A172 (cell line): ENCODE results near the gene GET3. TPM values are rescaled to one million over a fixed set of nuclear protein-coding genes. Genes with fewer than 3 reads are reported as not detected.
"Not testable (repeated sequence)": the region's sequence is repeated elsewhere in the genome, so short reads cannot be mapped to it uniquely, and the experiment has no call there.

Experiments used
- DNase-seq: peaks from one replicate; pipeline ENCODE4 v3.0.0-alpha.2; 2015; ENCODE audit warnings: low spot score
- total RNA-seq: library from RNA; depleted of rRNA; stranded (reverse); fragments of >200 nt; shearing (Covaris generic); gene quantifications from 2 replicates; pipeline ENCODE4 v1.2.3, GENCODE V29; 2014; rRNA removed

Gene GET3
- total RNA-seq, 1 experiment from 2014 or later = 198 TPM

DNA sequence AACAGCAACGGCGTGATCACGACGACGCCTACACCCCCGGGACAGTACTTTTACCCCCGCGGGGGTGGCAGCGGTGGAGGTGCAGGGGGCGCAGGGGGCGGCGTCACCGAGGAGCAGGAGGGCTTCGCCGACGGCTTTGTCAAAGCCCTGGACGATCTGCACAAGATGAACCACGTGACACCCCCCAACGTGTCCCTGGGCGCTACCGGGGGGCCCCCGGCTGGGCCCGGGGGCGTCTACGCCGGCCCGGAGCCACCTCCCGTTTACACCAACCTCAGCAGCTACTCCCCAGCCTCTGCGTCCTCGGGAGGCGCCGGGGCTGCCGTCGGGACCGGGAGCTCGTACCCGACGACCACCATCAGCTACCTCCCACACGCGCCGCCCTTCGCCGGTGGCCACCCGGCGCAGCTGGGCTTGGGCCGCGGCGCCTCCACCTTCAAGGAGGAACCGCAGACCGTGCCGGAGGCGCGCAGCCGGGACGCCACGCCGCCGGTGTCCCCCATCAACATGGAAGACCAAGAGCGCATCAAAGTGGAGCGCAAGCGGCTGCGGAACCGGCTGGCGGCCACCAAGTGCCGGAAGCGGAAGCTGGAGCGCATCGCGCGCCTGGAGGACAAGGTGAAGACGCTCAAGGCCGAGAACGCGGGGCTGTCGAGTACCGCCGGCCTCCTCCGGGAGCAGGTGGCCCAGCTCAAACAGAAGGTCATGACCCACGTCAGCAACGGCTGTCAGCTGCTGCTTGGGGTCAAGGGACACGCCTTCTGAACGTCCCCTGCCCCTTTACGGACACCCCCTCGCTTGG is 55.0 kb downstream of the GET3 start:
- peak; percentile 40 for DNase-seq

DNA sequence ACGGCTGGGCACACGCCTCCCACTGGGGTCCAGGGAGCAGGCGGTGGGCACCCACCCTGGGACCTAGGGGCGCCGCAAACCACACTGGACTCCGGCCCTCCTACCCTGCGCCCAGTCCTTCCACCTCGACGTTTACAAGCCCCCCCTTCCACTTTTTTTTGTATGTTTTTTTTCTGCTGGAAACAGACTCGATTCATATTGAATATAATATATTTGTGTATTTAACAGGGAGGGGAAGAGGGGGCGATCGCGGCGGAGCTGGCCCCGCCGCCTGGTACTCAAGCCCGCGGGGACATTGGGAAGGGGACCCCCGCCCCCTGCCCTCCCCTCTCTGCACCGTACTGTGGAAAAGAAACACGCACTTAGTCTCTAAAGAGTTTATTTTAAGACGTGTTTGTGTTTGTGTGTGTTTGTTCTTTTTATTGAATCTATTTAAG is 55.6 kb downstream of the GET3 start:
- no peak for DNase-seq

DNA sequence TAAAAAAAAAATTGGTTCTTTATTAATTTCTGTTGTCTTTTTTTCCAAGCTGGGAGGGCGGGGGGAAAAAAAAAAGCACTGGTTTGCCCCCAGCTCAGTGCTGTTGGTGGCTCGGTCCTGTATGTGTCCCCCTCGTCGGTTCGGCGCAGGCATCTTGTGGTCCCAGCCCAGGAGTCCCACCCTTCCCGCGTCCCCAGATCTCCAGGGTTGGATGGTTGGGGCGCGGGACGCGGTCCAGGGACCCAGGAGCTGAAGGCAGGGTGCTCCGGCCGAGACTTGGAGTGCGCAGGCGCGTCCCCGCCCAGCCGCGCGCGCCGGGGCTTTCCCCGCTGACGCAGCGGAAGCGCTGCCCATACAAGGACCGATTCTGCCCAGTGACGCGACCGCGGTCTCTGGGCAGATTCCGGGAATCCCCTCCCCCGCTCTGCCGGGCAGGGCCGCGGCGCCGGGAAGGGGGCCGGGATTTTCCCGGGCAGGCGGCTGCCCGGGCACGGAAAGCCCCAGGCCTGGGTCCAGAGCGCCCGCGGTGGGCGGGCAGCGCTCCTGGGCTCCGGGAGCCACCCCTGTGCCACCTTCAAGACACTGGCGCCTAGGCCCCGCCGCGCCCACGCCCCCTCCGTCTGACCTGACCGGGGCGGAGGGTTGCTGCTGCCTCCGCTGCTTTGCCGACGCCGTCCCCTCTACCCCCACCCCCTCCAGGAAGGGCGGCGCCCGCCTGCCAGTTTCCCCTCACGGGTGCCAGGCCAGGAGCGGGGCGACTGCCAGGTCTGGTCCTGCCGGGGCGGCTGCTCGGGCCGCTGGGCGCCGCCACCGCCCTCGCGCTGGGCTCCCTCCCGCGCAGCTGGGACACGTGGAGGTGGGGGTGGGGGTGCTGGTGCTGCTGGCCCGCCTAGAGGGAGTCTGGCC is 56.2 kb downstream of the GET3 start:
- peak; percentile 91 for DNase-seq

DNA sequence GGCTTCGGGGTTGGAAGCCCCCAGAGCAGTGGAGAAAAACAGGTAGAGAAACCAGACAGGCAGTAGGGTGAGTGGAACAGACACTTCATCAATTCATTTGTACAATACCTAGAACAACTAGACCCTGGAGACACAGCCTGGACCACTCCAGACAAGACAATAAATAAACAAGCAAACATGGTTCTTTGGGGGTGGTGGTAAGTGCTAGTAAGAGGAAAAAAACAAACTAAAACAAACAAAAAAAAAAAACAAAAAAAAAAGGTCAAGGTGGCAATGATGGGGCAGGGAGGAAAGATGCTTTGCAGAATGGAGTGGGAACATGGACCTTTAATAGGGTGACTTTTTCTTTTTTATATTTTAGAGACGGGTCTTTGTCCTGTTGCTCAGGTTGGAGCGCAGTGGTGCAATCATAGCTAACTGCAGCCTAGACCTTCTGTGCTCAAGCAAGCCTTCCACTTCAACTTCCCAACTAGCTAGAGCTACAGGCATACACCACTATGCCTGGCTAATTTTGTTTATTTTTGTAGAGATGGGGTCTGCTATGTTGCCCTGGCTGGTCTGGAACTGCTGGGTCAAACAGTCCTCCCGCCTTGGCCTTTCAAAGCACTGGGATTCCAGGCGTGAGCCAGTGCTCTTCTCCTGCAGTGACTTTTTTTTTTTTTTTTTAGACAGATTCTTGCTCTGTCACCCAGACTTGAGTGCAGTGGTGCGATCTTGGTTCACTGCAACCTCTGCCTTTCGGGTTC is 57.1 kb downstream of the GET3 start:
- DNase-seq = peak; percentile 35

DNA sequence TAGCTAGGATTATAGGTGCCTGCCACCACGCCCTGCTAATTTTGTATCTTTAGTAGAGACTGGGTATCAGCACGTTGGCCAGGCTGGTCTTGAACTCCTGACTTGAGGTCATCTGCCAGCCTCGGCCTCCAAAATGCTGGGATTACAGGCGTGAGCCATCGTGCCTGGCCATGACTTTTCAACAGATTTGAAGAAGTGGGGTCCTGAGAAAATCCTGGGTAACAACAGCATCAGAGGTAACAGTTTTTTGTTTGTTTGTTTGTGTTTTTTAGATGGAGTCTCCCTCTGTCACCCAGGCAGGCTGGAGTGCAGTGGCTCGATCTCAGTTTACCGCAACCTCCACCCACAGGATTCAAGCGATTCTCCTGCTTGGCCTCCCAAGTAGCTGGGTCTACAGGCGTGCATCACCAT is 57.7 kb downstream of the GET3 start:
- no peak for DNase-seq

DNA sequence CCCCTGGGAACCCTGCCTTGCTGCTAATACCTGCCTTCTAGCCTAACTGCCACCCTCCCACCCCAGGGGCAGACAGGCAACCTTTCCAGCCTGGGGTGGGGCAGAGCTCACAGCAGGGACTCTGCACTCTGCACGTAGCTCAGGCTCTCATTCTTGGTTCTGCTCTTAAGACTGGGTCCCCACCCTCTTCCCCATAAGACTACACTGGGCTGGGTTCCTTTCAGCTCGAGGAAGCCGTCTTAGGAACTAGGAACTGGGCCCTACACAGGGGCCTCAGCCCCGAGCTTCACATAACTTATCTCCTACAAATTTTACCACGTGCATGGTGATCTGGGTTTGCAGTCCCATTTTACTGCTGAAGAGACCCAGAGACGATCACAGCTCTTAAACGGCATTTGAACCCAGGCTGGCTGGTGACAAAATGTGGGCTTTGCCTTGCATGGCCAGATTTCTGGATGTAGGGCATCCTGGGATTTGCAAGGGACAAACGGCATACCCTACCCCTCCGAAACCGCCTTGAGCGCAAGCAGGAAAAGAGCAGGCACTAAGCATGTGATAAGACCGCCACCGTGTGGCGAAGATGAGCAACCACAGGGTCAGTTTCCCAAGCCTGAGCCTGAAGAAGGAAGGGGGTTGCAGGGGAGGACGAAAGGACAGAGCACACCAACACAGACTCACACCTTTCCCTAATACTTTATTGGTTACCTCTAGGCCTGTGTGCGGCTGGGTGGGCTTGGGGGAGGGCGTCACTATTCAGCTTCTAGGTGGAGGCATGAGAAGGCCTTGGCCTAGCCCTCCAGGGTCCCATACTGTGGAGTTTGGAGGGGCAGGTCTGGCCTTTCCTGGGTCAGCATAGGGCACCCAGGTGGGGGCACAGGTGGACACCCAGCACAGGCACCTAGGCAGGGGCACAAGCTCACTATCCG is 59.1 kb downstream of the GET3 start:
- peak; percentile 73 for DNase-seq

DNA sequence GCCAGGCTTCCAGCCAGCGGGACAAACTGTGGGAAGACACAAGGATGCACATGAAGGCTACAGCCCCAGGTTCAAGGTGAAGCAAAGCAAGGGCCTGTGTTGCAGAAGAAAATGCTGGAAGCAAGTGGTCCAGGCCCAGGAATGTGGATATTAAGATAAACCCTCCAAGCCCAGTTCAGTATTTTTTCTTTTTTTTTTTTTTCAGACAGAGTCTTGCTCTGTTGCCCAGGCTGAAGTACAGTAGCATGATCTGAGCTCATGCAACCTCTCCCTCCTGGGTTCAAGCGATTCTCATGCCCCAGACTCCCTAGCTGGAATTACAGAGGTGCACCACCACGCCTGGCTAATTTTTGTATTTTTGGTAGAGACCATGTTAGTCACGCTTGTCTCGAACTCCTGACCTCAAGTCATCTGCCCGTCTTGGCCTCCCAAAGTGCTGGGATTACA is 59.9 kb downstream of the GET3 start:
- DNase-seq = no peak

DNA sequence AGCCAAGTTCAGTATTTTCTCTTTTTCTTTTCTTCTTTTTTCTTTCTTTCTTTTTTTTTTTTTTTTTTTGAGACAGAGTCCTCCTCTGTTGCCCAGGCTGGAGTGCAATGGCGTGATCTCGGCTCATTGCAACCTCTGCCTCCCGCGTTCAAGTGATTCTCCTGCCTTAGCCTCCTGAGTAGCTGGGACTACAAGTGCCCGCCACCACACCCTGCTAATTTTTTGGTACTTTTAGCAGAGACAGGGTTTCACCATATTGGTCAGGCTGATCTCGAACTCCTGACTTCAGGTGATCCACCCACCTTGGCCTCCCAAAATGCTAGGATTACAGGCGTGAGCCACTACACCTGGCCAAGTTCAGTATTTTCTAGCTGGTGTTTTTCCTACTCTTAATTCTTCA is 60.3 kb downstream of the GET3 start:
- DNase-seq = not testable (repeated sequence)

Other genes with a start within 250 kb of the GET3 start
- 6.7 TPM in 2 replicates for gene ZNF564, start 186.0 kb upstream of the GET3 start, total RNA-seq
- gene ZNF490, start 126.7 kb upstream of the GET3 start, total RNA-seq = 4.7 and 6.9 TPM in 2 replicates
- 10.5 and 29.2 TPM in 2 replicates for gene ZNF791, start 126.6 kb upstream of the GET3 start, total RNA-seq
- 45.7 and 65.6 TPM in 2 replicates for gene MAN2B1, start 70.8 kb upstream of the GET3 start, total RNA-seq
- 14.9 and 15.1 TPM in 2 replicates for gene WDR83, start 70.7 kb upstream of the GET3 start, total RNA-seq
- gene DHPS, start 55.6 kb upstream of the GET3 start, total RNA-seq = 132 and 170 TPM in 2 replicates
- gene GNG14, start 49.5 kb upstream of the GET3 start, total RNA-seq = not detected in 2 replicates
- 16.7 and 21.8 TPM in 2 replicates for gene FBXW9, start 40.9 kb upstream of the GET3 start, total RNA-seq
- gene TNPO2, start 13.6 kb upstream of the GET3 start, total RNA-seq = 9.3 and 14.5 TPM in 2 replicates
- gene TRIR, start 2.8 kb upstream of the GET3 start, total RNA-seq = 344 and 364 TPM in 2 replicates
- gene BEST2, start 14.3 kb downstream of the GET3 start, total RNA-seq = not detected in 2 replicates
- gene HOOK2, start 38.1 kb downstream of the GET3 start, total RNA-seq = 10.2 and 20.5 TPM in 2 replicates
- gene JUNB, start 54.0 kb downstream of the GET3 start, total RNA-seq = 79.1 and 85.7 TPM in 2 replicates
- gene PRDX2, start 64.3 kb downstream of the GET3 start, total RNA-seq = not detected in 2 replicates
- not detected in 2 replicates for gene THSD8, start 64.6 kb downstream of the GET3 start, total RNA-seq
- gene RNASEH2A, start 69.1 kb downstream of the GET3 start, total RNA-seq = 88.8 and 89.6 TPM in 2 replicates
- 3.4 TPM in 1 of 2 replicates, not detected in the other for gene RTBDN, start 97.1 kb downstream of the GET3 start, total RNA-seq
- 1.3 and 3.2 TPM in 2 replicates for gene MAST1, start 101.0 kb downstream of the GET3 start, total RNA-seq
- gene DNASE2, start 144.0 kb downstream of the GET3 start, total RNA-seq = 61.3 and 74.4 TPM in 2 replicates
- gene KLF1, start 149.7 kb downstream of the GET3 start, total RNA-seq = not detected in 2 replicates
- gene GCDH, start 153.7 kb downstream of the GET3 start, total RNA-seq = 25.0 and 25.8 TPM in 2 replicates
- gene SYCE2, start 181.8 kb downstream of the GET3 start, total RNA-seq = 0.12 and 0.28 TPM in 2 replicates
- 98.2 and 99.1 TPM in 2 replicates for gene FARSA, start 196.2 kb downstream of the GET3 start, total RNA-seq
- 1,790 and 1,863 TPM in 2 replicates for gene CALR, start 201.1 kb downstream of the GET3 start, total RNA-seq
- gene RAD23A, start 208.4 kb downstream of the GET3 start, total RNA-seq = 180 and 185 TPM in 2 replicates
- gene GADD45GIP1, start 219.7 kb downstream of the GET3 start, total RNA-seq = 64.2 and 82.8 TPM in 2 replicates
- gene DAND5, start 232.1 kb downstream of the GET3 start, total RNA-seq = 0.10 and 0.36 TPM in 2 replicates